Ramos (cell line): ENCODE results near the gene PGM1.
"Not testable (repeated sequence)": the region's sequence is repeated elsewhere in the genome, so short reads cannot be mapped to it uniquely, and the experiment has no call there.

Source experiments
- in situ Hi-C: fragments of 300-500 bp; cut with MboI; formaldehyde crosslinking; loops from one replicate; pipeline ENCODE4 v1.14.3; 2022; ENCODE audit warnings: low sequenced_read_pairs; ENCODE audit not compliant: unreplicated experiment

PGM1 gene

DNA sequence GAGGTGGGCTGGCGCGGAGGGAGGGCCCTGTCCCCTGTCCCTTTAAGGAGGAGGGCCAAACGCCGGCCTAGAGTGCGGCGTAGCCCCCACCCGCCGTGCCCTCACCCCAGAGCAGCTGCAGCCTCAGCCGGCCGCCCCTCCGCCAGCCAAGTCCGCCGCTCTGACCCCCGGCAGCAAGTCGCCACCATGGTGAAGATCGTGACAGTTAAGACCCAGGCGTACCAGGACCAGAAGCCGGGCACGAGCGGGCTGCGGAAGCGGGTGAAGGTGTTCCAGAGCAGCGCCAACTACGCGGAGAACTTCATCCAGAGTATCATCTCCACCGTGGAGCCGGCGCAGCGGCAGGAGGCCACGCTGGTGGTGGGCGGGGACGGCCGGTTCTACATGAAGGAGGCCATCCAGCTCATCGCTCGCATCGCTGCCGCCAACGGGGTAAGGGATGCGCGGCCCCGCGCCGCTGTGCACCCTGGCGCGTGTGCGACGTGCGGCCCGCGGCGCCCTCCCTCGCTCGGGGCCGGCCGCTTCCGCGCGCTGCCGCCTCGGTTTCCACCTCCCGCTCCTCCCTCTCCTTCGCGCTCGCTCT is at the start of gene PGM1:
Gene PGM1 (plus strand): TSS at position 109 of the 583 bp plus-strand sequence. CDS start 78 bp downstream, at position 187.
- in situ Hi-C loops = no loop called here

DNA sequence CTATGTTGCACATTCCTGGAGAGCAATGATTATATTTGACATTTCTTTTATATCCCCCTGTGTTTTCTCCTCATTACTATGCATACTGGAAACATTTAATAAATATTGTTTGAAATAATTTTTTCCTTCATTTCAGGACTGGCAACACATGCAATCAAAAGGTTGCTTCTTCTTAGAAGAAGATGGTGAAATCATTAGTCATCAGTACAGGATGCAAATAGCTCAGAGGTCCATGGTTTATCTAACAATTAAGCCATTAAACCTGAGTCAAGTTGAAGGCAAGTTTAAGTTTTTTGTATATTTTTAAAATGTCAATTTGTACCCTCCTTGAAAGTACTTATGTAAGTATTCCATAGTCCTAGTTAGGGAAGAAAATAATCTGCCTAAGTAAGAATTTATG is 47.4 kb upstream of the PGM1 start:
- in situ Hi-C loops = loop anchor here (25.0 kb wide), 1 partner anchor 708 kb away; no protein-coding TSS in a partner anchor

DNA sequence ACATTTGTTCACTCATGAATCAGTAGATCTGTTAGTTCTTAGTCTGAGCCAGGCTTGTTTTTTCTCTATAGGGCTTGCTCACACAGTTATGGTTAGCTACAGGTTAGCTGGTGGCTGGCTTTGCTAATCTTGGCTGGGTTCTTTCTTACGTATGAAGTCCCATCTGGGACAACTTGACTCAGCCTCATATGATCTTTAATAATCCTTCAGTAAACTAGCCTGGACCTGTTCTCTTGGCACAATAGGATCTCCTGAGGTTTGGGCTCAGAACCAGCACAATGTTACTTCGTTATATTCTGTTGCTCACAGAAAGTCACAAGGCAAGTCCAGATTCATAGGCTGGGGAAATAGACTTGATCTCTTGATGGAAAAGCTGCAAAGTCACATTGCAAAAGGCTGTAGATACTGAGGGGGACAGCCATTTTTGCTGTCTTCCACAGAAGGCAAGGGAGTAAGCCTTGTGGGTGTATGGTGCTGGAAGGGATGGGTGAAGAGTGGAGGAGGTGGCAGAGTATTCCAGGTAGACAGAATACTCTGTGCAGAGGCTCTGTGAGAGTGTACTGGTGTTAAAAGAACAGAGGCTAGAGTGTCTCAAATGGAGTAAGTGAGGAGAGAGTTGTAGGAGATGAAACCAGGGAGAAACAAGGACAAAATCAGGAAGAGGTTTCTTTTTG is 45.5 kb upstream of the PGM1 start:
- in situ Hi-C loops = loop anchor here (25.0 kb wide), 1 partner anchor 710 kb away; no protein-coding TSS in a partner anchor

DNA sequence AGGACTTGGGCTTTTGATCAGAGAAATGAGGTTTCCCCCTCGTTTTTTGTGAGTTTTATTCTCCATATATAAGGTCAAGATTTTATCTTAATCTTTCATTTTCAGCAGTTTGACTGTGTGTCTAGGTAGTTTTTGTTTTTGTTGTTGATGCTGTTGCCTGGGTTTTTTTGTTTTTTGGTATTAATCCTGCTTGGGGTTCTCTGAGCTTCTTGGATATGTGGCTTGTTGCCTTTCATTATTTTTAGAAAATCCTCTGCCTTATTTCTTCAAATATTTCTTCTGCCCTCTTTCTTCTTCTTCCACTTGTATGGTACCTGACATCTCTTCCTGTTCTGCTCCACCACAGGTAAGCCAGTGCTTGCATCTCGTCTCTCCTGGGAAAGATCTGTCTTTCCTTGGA is 44.9 kb upstream of the PGM1 start:
- in situ Hi-C loops = loop anchor here (25.0 kb wide), 1 partner anchor 711 kb away; no protein-coding TSS in a partner anchor

DNA sequence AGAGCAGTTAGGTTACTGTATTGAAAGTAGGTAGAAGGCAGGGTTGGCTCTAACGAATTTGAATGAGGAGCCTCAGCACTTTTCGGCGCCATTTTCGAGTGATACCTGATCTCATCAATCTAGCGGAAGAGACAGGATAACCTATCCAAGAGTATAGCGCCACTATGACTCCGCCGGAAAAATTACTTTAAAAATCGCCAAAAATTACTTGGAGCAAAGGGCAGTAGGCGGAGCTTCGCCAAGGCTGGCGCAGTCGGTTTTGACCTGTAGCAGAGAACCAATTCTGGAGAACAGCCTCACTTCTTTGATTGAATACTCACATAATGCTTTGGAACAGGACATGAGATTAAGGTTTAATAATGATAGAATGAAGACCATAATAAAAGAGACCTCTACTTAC is 44.3 kb upstream of the PGM1 start:
- in situ Hi-C loops = loop anchor here (25.0 kb wide), 1 partner anchor 712 kb away; no protein-coding TSS in a partner anchor

DNA sequence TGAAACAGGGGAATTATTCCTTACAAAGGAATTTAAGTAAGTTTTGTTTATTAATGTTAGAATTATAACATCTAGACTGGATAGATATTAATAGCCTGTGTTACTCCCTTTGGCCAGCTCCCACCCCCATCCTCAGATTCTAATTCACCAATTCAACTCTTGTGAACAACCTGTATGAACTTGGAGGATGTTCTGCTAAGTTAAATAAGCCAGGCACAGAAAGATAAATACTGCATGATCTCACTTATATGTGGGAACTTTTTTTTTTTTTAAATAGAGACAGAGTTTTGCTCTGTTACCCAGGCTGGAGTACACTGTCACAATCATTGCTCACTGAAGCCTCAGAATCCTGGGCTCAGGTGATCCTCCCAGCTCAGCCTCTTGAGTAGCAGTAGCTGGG is 37.7 kb upstream of the PGM1 start:
- in situ Hi-C loops = no loop called here

DNA sequence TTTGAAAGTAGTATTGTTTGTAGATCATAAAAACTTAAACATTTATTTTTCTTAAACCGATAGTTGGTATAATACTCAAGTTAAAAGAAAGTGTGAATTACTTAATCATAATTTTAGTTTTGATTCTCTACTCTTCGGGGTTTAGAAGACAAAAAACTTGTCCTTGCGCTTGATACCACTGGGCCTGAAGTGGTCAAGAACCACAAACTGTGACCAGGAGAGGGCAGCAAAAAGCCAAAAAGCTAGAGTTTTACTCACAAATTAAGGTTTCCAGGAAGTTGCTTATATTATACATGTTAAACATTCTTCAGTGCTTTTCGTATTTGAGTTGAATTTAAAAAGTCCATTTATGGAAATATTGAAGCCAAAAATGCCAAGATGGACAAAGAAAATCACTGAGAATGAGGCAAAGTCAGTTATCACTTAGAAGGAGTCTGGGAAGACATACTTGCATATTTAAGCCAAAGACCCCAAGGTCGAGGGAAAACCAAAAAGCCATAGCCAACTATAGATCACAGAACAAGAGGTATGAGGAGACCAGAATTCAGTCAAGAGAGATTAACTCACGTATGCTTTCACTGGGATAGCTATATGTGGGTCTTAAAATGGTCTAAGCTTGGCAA is 35.7 kb upstream of the PGM1 start:
- in situ Hi-C loops = no loop called here

DNA sequence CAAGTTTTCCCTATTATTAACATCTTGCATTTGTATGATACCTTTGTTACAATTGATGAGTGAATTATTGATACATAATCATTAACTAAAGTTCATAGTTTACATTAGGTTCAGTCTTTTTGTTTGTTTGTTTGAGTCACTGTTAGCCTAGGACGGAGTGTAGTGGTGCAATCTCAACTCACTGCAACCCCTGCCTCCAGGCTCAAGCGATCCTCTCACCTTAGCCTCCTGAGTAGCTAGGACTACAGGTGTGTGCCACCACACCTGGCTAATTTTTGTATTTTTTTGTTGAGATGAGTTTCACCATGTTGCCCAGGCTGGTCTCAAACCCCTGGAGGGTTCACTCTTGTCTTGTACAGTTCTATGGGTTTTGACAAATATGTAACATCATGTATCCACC is 33.9 kb upstream of the PGM1 start:
- in situ Hi-C loops = no loop called here

DNA sequence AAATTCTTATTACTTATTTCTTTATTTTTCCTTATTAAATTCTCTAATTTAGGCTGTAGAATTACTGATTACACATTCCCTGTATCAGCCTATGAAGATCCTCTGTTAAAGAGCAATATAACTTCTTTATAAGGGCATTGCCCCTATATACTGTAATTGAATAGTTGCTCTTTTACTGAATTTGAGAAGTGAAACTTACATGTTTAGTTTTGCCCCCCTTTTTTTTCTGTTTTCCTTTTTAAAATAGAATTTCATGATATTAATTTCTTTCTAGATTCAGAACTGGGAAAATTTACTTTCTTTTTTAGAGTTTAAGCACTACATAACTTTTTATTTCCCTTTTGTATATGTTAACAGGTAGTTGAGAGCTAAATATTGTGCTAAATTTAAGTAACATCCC is 29.5 kb upstream of the PGM1 start:
- in situ Hi-C loops = no loop called here

DNA sequence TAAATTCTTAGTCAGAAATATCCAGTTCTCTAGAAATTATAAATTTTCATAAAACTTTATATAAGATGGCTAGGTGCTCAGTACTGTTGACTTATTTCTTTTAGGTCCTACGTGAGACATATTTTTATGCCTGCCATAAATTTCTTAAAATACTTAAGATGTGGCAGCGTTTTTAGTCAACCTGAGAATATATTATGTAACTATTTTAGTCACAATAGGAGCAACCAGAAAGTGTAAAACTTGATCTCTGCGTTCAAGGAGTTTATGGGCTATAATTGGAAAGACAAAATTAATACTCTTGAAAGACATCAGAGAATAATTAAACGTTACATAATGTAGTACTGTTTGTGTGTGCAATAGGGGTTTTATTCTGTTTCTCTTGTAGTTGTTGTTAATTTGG is 24.1 kb upstream of the PGM1 start:
- in situ Hi-C loops = no loop called here

DNA sequence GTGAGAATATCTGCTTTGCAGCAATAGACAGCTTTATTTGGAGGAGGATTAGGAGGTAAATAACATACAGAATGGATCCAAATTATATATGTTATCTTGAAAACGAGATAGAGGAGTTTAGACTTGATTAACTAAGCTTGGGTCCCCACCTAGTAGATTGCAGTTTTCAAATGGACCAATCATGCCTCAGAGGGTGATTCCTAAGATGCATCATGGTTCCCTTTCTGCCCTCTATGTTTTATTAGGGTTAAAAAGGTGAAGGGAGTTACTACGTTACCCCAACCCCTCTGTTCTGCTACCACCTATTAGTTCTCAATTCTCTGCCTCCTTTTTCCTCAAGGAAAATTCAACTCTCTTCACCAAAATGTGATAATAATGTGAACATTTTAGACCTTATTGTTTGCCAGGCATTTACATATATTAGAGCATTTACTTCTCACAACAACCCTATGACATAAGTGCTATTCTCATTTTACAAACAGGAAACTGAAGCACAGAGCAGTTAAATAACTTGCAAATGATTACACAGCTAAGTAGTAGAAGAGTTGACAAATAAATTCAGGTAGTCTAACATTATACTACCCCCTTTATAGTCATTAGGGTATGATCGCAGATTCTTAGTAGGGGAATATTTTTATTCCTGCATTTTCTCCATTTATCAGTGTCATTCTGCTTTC is 23.4 kb upstream of the PGM1 start:
- in situ Hi-C loops = no loop called here

DNA sequence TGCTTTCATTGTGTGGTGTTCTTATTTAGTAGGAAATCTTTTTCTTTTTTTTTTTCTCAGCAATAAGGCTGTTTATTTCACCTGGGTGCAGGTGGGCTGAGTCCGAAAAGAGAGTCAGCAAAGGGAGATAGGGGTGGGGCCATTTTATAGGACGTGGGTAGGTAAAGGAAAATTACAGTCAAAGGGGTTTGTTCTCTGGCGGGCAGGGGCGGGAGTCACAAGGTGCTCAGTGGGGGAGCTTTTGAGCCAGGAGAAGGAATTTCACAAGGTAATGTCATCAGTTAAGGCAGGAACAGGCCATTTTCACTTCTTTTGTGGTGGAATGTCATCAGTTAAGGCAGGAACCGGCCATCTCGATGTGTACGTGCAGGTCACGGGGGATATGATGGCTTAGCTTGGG is 20.5 kb upstream of the PGM1 start:
- in situ Hi-C loops = not testable (repeated sequence)

DNA sequence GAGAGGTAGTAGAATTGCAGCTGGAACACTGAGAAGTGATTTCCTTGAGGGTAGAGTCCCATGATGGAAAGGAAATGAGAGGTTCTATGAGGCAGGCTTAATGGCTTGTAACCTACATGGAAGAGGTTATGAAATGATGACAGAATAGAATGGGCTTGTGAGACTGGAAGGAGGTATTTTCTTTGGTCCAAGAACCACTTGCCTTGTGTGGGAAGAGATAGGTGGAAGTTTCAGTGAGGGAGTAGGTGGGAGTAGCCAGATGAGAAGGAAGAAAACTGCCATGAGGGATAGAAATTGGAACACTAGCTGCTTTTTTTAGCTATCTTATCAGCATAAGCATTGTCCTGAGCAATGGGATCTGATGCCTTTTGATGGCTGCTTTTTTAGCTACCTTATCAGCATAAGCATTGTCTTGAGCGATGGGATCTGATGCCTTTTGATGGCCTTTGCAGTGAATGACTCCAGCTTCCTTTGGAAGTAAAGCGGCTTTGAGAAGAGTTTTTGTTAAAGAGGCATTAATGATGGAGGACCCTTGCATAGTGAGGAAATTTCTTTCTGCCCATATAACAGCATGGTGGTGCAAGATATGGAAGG is 18.9 kb upstream of the PGM1 start:
- in situ Hi-C loops = not testable (repeated sequence)

DNA sequence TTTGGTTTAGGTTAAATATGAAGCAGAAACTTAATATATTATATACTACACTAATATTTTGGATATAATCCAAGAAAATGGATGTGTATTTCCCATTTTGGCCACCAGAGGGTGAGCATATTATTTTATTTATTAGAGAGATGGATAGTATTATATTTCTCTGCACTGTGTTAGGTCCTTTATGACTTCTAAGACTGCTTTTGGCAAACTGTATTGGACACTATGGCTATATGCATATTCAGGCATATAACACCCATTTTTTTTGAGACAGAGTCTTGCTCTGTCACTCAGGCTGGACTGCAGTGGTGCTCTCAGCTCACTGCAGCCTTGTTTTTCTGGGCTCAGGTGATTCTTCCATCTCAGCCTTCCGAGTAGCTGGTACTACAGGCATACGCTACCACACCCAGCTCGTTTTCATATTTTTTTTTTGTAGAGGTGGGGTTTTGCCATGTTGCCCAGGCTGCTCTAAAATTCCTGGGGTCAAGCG is 17.8 kb upstream of the PGM1 start:
- in situ Hi-C loops = no loop called here

DNA sequence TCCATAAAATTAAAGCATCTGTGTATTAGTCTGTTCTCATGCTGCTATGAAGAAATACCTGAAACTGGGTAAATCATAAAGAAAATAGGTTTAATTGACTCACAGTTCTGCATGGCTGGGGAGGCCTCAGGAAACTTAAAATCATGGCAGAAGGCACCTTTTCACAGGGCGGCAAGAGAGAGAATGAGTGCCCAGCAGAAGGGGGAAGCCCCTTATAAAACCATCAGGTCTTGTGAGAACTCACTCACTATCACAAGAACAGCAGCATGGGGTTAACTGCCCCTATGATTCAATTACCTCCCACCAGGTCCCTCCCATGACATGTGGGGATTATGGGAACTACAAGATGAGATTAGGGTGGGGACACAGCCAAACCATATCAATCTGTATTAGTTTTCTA is 6.9 kb upstream of the PGM1 start:
- in situ Hi-C loops = not testable (repeated sequence)

DNA sequence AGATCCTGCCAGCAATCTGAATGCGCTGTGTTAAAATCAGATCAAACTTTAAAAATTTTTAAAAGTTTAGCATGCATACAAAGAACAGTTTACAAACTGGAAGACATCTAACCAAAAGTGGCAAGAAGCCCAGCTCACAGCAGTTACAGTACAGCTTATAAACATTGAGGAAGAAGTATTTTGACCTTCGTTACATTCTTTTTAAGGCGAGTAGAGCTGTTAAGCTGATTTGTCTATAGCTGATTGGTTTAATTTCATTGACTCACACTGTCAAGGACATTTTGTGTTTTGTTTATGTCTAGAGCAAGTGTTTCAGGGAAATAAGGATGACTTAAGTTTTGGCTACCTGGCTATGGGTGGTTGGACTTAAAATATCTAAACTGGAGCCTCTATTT is 3.0 kb upstream of the PGM1 start:
- in situ Hi-C loops = no loop called here

DNA sequence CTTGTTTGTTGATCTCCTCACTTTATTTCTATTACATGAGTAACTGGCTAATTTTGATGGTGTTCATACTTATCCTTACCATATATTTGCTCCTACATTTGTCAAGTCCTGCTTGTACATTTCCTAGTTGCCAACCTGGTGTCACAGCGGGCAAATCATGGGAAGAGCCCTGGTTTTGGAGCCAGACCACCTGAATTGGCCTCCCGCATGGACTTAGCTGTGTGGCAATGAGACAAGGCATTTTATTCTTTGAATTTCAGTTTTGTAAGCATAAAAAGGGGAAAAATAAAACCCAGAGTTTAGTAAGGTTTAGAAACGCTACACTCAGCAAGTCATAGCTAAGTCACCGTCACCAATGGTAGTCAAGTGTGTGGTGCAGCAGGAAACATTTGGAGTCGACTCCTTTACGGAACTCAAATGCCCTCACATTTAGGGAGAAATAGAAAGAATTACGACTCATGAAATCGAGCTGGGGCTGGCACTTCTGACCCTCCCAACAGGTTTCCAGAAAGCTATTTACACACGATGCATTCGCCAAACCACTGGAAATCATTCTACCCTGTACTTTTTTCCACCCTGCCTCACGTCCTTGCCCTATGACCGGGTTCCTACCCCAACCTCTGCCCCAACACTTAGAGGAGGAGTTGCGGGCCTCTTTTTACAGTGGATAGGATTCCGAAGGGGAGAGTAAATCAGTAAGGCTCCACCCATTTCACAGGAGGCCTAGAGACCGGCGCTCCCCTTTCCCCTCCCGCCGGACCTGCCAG is 492 bp upstream of the PGM1 start:
- in situ Hi-C loops = no loop called here

DNA sequence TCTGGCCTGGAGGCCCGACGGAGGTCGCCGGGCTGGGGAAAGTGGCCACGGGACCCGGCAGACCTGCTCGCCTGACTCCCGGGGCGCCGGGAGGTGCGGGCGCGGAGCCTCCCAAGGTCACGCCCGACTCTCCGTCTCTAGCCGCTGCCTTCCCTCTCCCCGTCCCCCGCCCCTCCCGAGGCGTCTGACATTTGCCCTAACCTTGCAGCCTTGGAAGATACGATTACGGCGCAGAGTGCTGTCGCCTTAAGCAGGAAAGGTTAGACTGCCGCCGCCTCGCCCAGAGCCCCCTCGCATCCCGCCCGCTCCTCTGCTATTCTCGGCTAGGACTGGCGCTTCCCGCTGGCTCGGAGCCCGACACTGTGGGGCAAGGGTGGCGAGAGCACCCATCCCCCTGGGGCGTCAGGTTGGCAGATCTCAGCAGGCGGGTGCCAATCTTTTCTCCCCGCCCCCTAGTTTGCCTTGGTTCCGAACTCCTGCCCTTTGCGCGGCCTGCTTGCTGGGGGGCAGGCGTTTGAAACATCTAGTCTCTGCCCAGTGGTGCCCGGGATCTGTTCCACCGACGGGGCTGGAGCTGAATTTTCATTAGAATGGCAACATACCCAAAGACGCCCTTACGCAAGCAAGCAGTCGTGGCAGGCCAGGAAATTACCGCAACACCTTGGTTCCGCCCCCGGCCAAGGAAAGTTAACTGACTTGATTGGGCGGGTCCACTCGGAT is 835 bp downstream of the PGM1 start:
- in situ Hi-C loops = no loop called here

DNA sequence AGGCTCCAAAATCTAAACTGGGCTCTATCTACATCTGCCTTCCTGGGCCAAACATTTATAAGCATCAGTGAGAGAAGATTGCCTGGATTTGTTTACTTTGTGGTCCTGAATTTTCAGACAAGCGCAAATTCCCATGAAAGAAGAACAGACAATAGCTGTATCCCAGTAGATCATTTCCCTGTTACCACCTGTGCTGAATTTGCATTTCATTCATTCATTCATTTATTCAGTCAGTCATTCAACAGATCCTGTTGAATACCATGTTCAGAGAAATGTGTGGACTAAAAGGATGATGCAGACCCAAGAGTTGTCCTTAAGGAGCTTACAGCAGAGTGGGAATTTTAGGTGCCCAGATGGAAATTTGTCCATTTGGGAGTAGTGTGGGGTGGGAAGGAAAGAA is 2.2 kb downstream of the PGM1 start:
- in situ Hi-C loops = no loop called here
